Naive thymus-derived CD4-positive, alpha-beta T cell (primary cell): ENCODE results near the gene SDHB. TPM values are rescaled to one million over a fixed set of nuclear protein-coding genes. Genes with fewer than 3 reads are reported as not detected.

Source experiments
- ATAC-seq: fragments of 150-1000 bp; cut with Tn5 transposase; 2 replicates; pipeline ENCODE4 v1.10.0; 2021; ENCODE audit warnings: mild to moderate bottlenecking, moderate library complexity
- CTCF ChIA-PET: fragments of 350-600 bp; sonication (Branson Sonifier 250); formaldehyde crosslinking; loops from one replicate; lab custom pipeline; 2021; ENCODE audit warnings: antibody characterized with exemption; lab: Charles Lee
- POLR2A ChIA-PET: fragments of 350-600 bp; sonication (Branson Sonifier 250); formaldehyde crosslinking; loops from one replicate; lab custom pipeline; 2021; ENCODE audit warnings: antibody characterized with exemption, inconsistent platforms; lab: Charles Lee
- DNase-seq, 9 donors: peaks; one replicate each; pipeline versions ENCODE4 v3.0.0 to v3.0.0-alpha.2; 2020 to 2022; ENCODE audit warnings: mixed read lengths in 1 of 9
- H3K27ac ChIP-seq: one replicate; pipeline ENCODE4 v1.7.0; 2013; ENCODE audit warnings: mild to moderate bottlenecking, low read depth, low read length, moderate library complexity
- H3K27me3 ChIP-seq, 2 donors: one replicate each; pipeline ENCODE4 v1.7.0; 2013; ENCODE audit warnings: low read length in 2 of 2, mild to moderate bottlenecking in 2 of 2, moderate library complexity in 2 of 2; ENCODE audit not compliant: control insufficient read depth in 2 of 2, insufficient read depth in 2 of 2
- H3K36me3 ChIP-seq, 3 experiments: 1 replicate in 2 of 3; 2 replicates in 1 of 3; pipeline ENCODE4 v1.7.0; 2013; ENCODE audit warnings: low read length in 3 of 3, mild to moderate bottlenecking in 3 of 3, moderate library complexity in 1 of 3; ENCODE audit not compliant: insufficient read depth in 3 of 3, control insufficient read depth in 2 of 3
- H3K4me1 ChIP-seq, 2 donors: one replicate each; pipeline ENCODE4 v1.7.0; 2013; ENCODE audit warnings: low read length in 2 of 2, mild to moderate bottlenecking in 2 of 2, moderate library complexity in 1 of 2; ENCODE audit not compliant: control insufficient read depth in 2 of 2, insufficient read depth in 2 of 2
- H3K4me3 ChIP-seq: 2 replicates; pipeline ENCODE4 v1.7.0; 2013; ENCODE audit warnings: mild to moderate bottlenecking, low read length
- H3K9me3 ChIP-seq, 3 experiments: 1 replicate in 2 of 3; 2 replicates in 1 of 3; pipeline ENCODE4 v1.7.0; 2013; ENCODE audit warnings: low read length in 3 of 3; ENCODE audit not compliant: control insufficient read depth in 2 of 3
- H3K27ac Mint-ChIP-seq, 9 donors: one replicate each; pipeline ENCODE4 v1.8.0; 2020 to 2022; ENCODE audit warnings: mixed read lengths in 9 of 9, mild to moderate bottlenecking in 8 of 9, moderate library complexity in 5 of 9, inconsistent platforms in 2 of 9
- H3K27me3 Mint-ChIP-seq, 5 donors: one replicate each; pipeline ENCODE4 v1.8.0; 2021 to 2022; ENCODE audit warnings: mixed read lengths in 5 of 5, mild to moderate bottlenecking in 1 of 5
- H3K36me3 Mint-ChIP-seq, 5 donors: one replicate each; pipeline ENCODE4 v1.8.0; 2020 to 2022; ENCODE audit warnings: mixed read lengths in 5 of 5, mild to moderate bottlenecking in 3 of 5, inconsistent platforms in 1 of 5
- H3K4me1 Mint-ChIP-seq, 7 donors: one replicate each; pipeline ENCODE4 v1.8.0; 2020 to 2022; ENCODE audit warnings: mixed read lengths in 7 of 7, mild to moderate bottlenecking in 3 of 7, inconsistent platforms in 1 of 7
- H3K4me3 Mint-ChIP-seq, 10 donors: one replicate each; pipeline ENCODE4 v1.8.0; 2020 to 2022; ENCODE audit warnings: mild to moderate bottlenecking in 10 of 10, mixed read lengths in 10 of 10, moderate library complexity in 6 of 10, inconsistent platforms in 2 of 10
- H3K9me3 Mint-ChIP-seq, 11 donors: one replicate each; pipeline ENCODE4 v1.8.0; 2020 to 2022; ENCODE audit warnings: mixed read lengths in 11 of 11, mild to moderate bottlenecking in 4 of 11, inconsistent platforms in 1 of 11, moderate library complexity in 1 of 11
- intact Hi-C, 2 donors: fragments of 100-400 bp; cut with micrococcal nuclease; formaldehyde crosslinking; loops; one replicate each; pipeline ENCODE4 v1.15.1; 2023
- polyA plus RNA-seq, 2 donors: library from polyadenylated mRNA; unstranded; fragments of 300-500 nt; fragmentation: Illumina TruSeq; gene quantifications; one replicate each; pipeline ENCODE4 v1.2.3, GENCODE V29; 2021
- total RNA-seq, 6 experiments: library from RNA in 5 of 6; stranded (reverse) in 5 of 6; gene quantifications; 1 replicate in 5 of 6; 2 replicates in 1 of 6; pipeline ENCODE4 v1.2.3 and lab custom pipeline; 2021 to 2026

The SDHB gene
- total and polyA plus RNA-seq, 7 experiments from 2014 or later = 53.3 to 147 (median 63.9) TPM

GRCh38 chr1:17078991-17079868 lies 25.4 kb upstream of the SDHB start:
- H3K27me3 ChIP-seq = no peaks in the 10 kb centered on the region
- intact Hi-C loops = no loop called here
- Mint-ChIP-seq H3K4me1 (no peaks in the 10 kb centered on the region), H3K4me3 (no peak overlapping the region), H3K27me3 (no peaks in the 10 kb centered on the region), H3K27ac (no peak overlapping the region), H3K36me3 (no peaks in the 10 kb centered on the region), H3K9me3 (no peaks in the 10 kb centered on the region)
- ChIA-PET POLR2A (no interaction called here), CTCF (no interaction called here)
- H3K4me1 ChIP-seq = no peaks in the 10 kb centered on the region
- H3K36me3 ChIP-seq = no peaks in the 10 kb centered on the region
- ATAC-seq = no peak
- H3K4me3 ChIP-seq = no peak overlapping the region
- no peak overlapping the region for H3K27ac ChIP-seq
- no peak for DNase-seq
- no peaks in the 10 kb centered on the region for H3K9me3 ChIP-seq

GRCh38 chr1:17075470-17076255 lies 21.8 kb upstream of the SDHB start:
- Mint-ChIP-seq H3K4me3 (no peak overlapping the region), H3K4me1 (peaks cover 0 to 2% (median 0%) of the 10 kb centered on the region in 7 donors), H3K9me3 (no peaks in the 10 kb centered on the region), H3K27ac (peak overlapping the region in 1 of 9 donors; percentile 46), H3K27me3 (no peaks in the 10 kb centered on the region), H3K36me3 (no peaks in the 10 kb centered on the region)
- ChIA-PET CTCF (no interaction called here), POLR2A (no interaction called here)
- Histone ChIP-seq H3K27ac (no peak overlapping the region), H3K9me3 (no peaks in the 10 kb centered on the region), H3K4me3 (no peak overlapping the region), H3K4me1 (no peaks in the 10 kb centered on the region), H3K36me3 (no peaks in the 10 kb centered on the region), H3K27me3 (no peaks in the 10 kb centered on the region)
- peak; percentile 48 for ATAC-seq
- intact Hi-C loops = no loop called here
- DNase-seq = no peak

GRCh38 chr1:17071794-17072193 lies 18.0 kb upstream of the SDHB start:
- intact Hi-C loops = no loop called here
- Mint-ChIP-seq H3K4me3 (no peak overlapping the region), H3K36me3 (no peaks in the 10 kb centered on the region), H3K27me3 (no peaks in the 10 kb centered on the region), H3K9me3 (peaks cover 0 to under 1% (median 0%) of the 10 kb centered on the region in 11 donors), H3K27ac (no peak overlapping the region), H3K4me1 (peaks cover 0 to 4% (median 0%) of the 10 kb centered on the region in 7 donors)
- POLR2A ChIA-PET = no interaction called here
- Histone ChIP-seq H3K27ac (no peak overlapping the region), H3K4me3 (no peak overlapping the region), H3K4me1 (no peaks in the 10 kb centered on the region), H3K27me3 (no peaks in the 10 kb centered on the region), H3K9me3 (no peaks in the 10 kb centered on the region), H3K36me3 (no peaks in the 10 kb centered on the region)
- CTCF ChIA-PET = interaction anchor here (0.6 kb wide), 1 partner anchor 760 kb away, joined by 3 read pairs; no protein-coding TSS in a partner anchor
- ATAC-seq = no peak
- no peak for DNase-seq

- Mint-ChIP-seq H3K9me3 (peaks cover 0 to 2% (median 0%) of the 10 kb centered on the region in 11 donors), H3K4me3 (no peak overlapping the region), H3K36me3 (no peaks in the 10 kb centered on the region), H3K27me3 (no peaks in the 10 kb centered on the region), H3K27ac (no peak overlapping the region), H3K4me1 (peaks cover 0 to 9% (median 0%) of the 10 kb centered on the region in 7 donors)
- intact Hi-C loops = no loop called here
- H3K4me3 ChIP-seq = no peak overlapping the region
- POLR2A ChIA-PET = no interaction called here
- ATAC-seq (no peak), DNase-seq (no peak)
- H3K9me3 ChIP-seq = no peaks in the 10 kb centered on the region
- no peaks in the 10 kb centered on the region for H3K36me3 ChIP-seq
- CTCF ChIA-PET = no interaction called here
- no peaks in the 10 kb centered on the region for H3K4me1 ChIP-seq
- no peaks in the 10 kb centered on the region for H3K27me3 ChIP-seq
- no peak overlapping the region for H3K27ac ChIP-seq
Measured at GRCh38 chr1:17070163-17070525, 16.3 kb upstream of the SDHB start.

GRCh38 chr1:17069452-17070162 lies 15.8 kb upstream of the SDHB start:
- CTCF ChIA-PET = no interaction called here
- H3K27me3 ChIP-seq = no peaks in the 10 kb centered on the region
- intact Hi-C loops = no loop called here

GRCh38 chr1:17068789-17069188 lies 15.0 kb upstream of the SDHB start:
- DNase-seq = no peak
- Mint-ChIP-seq H3K4me3 (no peak overlapping the region), H3K4me1 (peaks cover 0 to 9% (median 0%) of the 10 kb centered on the region in 7 donors), H3K27ac (no peak overlapping the region), H3K36me3 (no peaks in the 10 kb centered on the region), H3K9me3 (peaks cover 0 to 11% (median 0%) of the 10 kb centered on the region in 11 donors), H3K27me3 (peaks cover 0 to 4% (median 0%) of the 10 kb centered on the region in 5 donors)
- ChIA-PET CTCF (no interaction called here), POLR2A (no interaction called here)
- Histone ChIP-seq H3K36me3 (no peaks in the 10 kb centered on the region), H3K9me3 (no peaks in the 10 kb centered on the region), H3K4me1 (no peaks in the 10 kb centered on the region), H3K27ac (no peak overlapping the region), H3K4me3 (no peak overlapping the region), H3K27me3 (no peaks in the 10 kb centered on the region)
- ATAC-seq = no peak
- intact Hi-C loops = no loop called here

More at GRCh38 chr1:17069452-17070162, 15.8 kb upstream of the SDHB start:
- Mint-ChIP-seq H3K36me3 (no peaks in the 10 kb centered on the region), H3K9me3 (peaks cover 0 to 6% (median 0%) of the 10 kb centered on the region in 11 donors), H3K27ac (no peak overlapping the region), H3K27me3 (no peaks in the 10 kb centered on the region), H3K4me3 (no peak overlapping the region), H3K4me1 (peaks cover 0 to 9% (median 0%) of the 10 kb centered on the region in 7 donors)
- no peak for ATAC-seq
- no peak overlapping the region for H3K4me3 ChIP-seq
- no peak overlapping the region for H3K27ac ChIP-seq
- no peaks in the 10 kb centered on the region for H3K4me1 ChIP-seq
- H3K36me3 ChIP-seq = no peaks in the 10 kb centered on the region
- DNase-seq = no peak
- POLR2A ChIA-PET = no interaction called here
- H3K9me3 ChIP-seq = no peaks in the 10 kb centered on the region
